ENCODE results near the gene PLA2G4A. TPM values are rescaled to one million over a fixed set of nuclear protein-coding genes. Genes with fewer than 3 reads are reported as not detected.
"Not testable (repeated sequence)": the region's sequence is repeated elsewhere in the genome, so short reads cannot be mapped to it uniquely, and the experiment has no call there.

The PLA2G4A gene
- total RNA-seq, 2 donors from 2014 or later: 4.9 to 5.7 TPM

GRCh38 chr1:186892936-186893335, 64.2 kb downstream of the PLA2G4A start:
- DNase-seq (no peak), ATAC-seq (replicated peaks in 1 of 2) (no peak)
- H3K9me3 Mint-ChIP-seq: peaks cover 2 to 3% of the 10 kb centered on the region in 2 donors
- H3K27ac Mint-ChIP-seq: no peak overlapping the region
- H3K4me1 Mint-ChIP-seq (ENCODE audit: low read depth): no peaks in the 10 kb centered on the region
- H3K36me3 Mint-ChIP-seq (ENCODE audit: insufficient read depth in 2 of 2): no peaks in the 10 kb centered on the region
- no peak overlapping the region for H3K4me3 Mint-ChIP-seq
- peaks cover 5% of the 10 kb centered on the region for H3K27me3 Mint-ChIP-seq (ENCODE audit: low read depth)

- Mint-ChIP-seq H3K4me3 (no peak overlapping the region), H3K36me3 (ENCODE audit: insufficient read depth in 2 of 2) (peaks cover 0 to 4% of the 10 kb centered on the region in 2 donors), H3K9me3 (peaks cover 5 to 7% of the 10 kb centered on the region in 2 donors), H3K27ac (no peak overlapping the region), H3K4me1 (ENCODE audit: low read depth) (peaks cover 7% of the 10 kb centered on the region), H3K27me3 (ENCODE audit: low read depth) (peaks cover 5% of the 10 kb centered on the region)
- DNase-seq (no peak), ATAC-seq (replicated peaks in 1 of 2) (no peak)
These were observed 65.7 kb downstream of the PLA2G4A start for GRCh38 chr1:186894415-186894814.

- peaks cover 5% of the 10 kb centered on the region for H3K27me3 Mint-ChIP-seq (ENCODE audit: low read depth)
- no peak overlapping the region for H3K4me3 Mint-ChIP-seq
- H3K27ac Mint-ChIP-seq: no peak overlapping the region
- DNase-seq (no peak), ATAC-seq (replicated peaks in 1 of 2) (no peak)
- H3K36me3 Mint-ChIP-seq (ENCODE audit: insufficient read depth in 2 of 2): peaks cover 2 to 5% of the 10 kb centered on the region in 2 donors
- peaks cover 5 to 7% of the 10 kb centered on the region in 2 donors for H3K9me3 Mint-ChIP-seq
- peaks cover 24% of the 10 kb centered on the region for H3K4me1 Mint-ChIP-seq (ENCODE audit: low read depth)
These were observed 67.5 kb downstream of the PLA2G4A start for GRCh38 chr1:186896211-186896610.

- Mint-ChIP-seq H3K4me3 (no peak overlapping the region), H3K27ac (no peak overlapping the region), H3K4me1 (ENCODE audit: low read depth) (peaks cover 30% of the 10 kb centered on the region), H3K36me3 (ENCODE audit: insufficient read depth in 2 of 2) (peaks cover 2 to 5% of the 10 kb centered on the region in 2 donors), H3K9me3 (peaks cover 5 to 6% of the 10 kb centered on the region in 2 donors), H3K27me3 (ENCODE audit: low read depth) (no peaks in the 10 kb centered on the region)
- DNase-seq: no peak
- ATAC-seq (replicated peaks in 1 of 2): no peak
These were observed 68.3 kb downstream of the PLA2G4A start for GRCh38 chr1:186897008-186897407.

- Mint-ChIP-seq H3K27me3 (ENCODE audit: low read depth) (no peaks in the 10 kb centered on the region), H3K9me3 (peaks cover 4 to 6% of the 10 kb centered on the region in 2 donors), H3K4me3 (peak overlapping the region; percentile 0 to 5), H3K36me3 (ENCODE audit: insufficient read depth in 2 of 2) (peaks cover 5 to 11% of the 10 kb centered on the region in 2 donors), H3K27ac (peak overlapping the region; percentile 85), H3K4me1 (ENCODE audit: low read depth) (peaks cover 40% of the 10 kb centered on the region)
- DNase-seq (peak; percentile 25 to 47), ATAC-seq (replicated peaks in 1 of 2) (peak; percentile 84 to 86)
These were observed 70.8 kb downstream of the PLA2G4A start for GRCh38 chr1:186899577-186899976.

GRCh38 chr1:186899977-186900376, 71.2 kb downstream of the PLA2G4A start:
- no peak for DNase-seq
- Mint-ChIP-seq H3K9me3 (peaks cover 4 to 6% of the 10 kb centered on the region in 2 donors), H3K36me3 (ENCODE audit: insufficient read depth in 2 of 2) (peaks cover 5 to 11% of the 10 kb centered on the region in 2 donors), H3K27me3 (ENCODE audit: low read depth) (no peaks in the 10 kb centered on the region), H3K4me3 (peak overlapping the region in 1 of 2 donors; percentile 5), H3K27ac (peak overlapping the region; percentile 85), H3K4me1 (ENCODE audit: low read depth) (peaks cover 40% of the 10 kb centered on the region)
- peak; percentile 28 to 37 for ATAC-seq (replicated peaks in 1 of 2)

- peaks cover 4 to 6% of the 10 kb centered on the region in 2 donors for H3K9me3 Mint-ChIP-seq
- H3K27ac Mint-ChIP-seq: peak overlapping the region; percentile 85
- no peaks in the 10 kb centered on the region for H3K27me3 Mint-ChIP-seq (ENCODE audit: low read depth)
- H3K36me3 Mint-ChIP-seq (ENCODE audit: insufficient read depth in 2 of 2): peaks cover 5 to 11% of the 10 kb centered on the region in 2 donors
- H3K4me1 Mint-ChIP-seq (ENCODE audit: low read depth): peaks cover 40% of the 10 kb centered on the region
- H3K4me3 Mint-ChIP-seq: peak overlapping the region; percentile 1 to 33
- ATAC-seq (replicated peaks in 1 of 2) (peak; percentile 40 to 47), DNase-seq (no peak)
These were observed 71.9 kb downstream of the PLA2G4A start for GRCh38 chr1:186900539-186901237.

- H3K4me3 Mint-ChIP-seq: peak overlapping the region in 1 of 2 donors; percentile 33
- H3K9me3 Mint-ChIP-seq: peaks cover 4 to 6% of the 10 kb centered on the region in 2 donors
- H3K36me3 Mint-ChIP-seq (ENCODE audit: insufficient read depth in 2 of 2): peaks cover 5 to 11% of the 10 kb centered on the region in 2 donors
- ATAC-seq (replicated peaks in 1 of 2): no peak
- H3K27me3 Mint-ChIP-seq (ENCODE audit: low read depth): no peaks in the 10 kb centered on the region
- no peak for DNase-seq
- peaks cover 40% of the 10 kb centered on the region for H3K4me1 Mint-ChIP-seq (ENCODE audit: low read depth)
- peak overlapping the region; percentile 85 for H3K27ac Mint-ChIP-seq
These were observed 72.9 kb downstream of the PLA2G4A start for GRCh38 chr1:186901631-186902030.

GRCh38 chr1:186903374-186904136, 74.8 kb downstream of the PLA2G4A start:
- Mint-ChIP-seq H3K4me3 (no peak overlapping the region), H3K27ac (no peak overlapping the region), H3K4me1 (ENCODE audit: low read depth) (peaks cover 40% of the 10 kb centered on the region), H3K9me3 (peaks cover 4 to 6% of the 10 kb centered on the region in 2 donors), H3K36me3 (ENCODE audit: insufficient read depth in 2 of 2) (peaks cover 5 to 11% of the 10 kb centered on the region in 2 donors), H3K27me3 (ENCODE audit: low read depth) (no peaks in the 10 kb centered on the region)
- DNase-seq: no peak
- ATAC-seq (replicated peaks in 1 of 2): no peak

GRCh38 chr1:186904361-186904760, 75.6 kb downstream of the PLA2G4A start:
- Mint-ChIP-seq H3K36me3 (ENCODE audit: insufficient read depth in 2 of 2) (peaks cover 5 to 7% of the 10 kb centered on the region in 2 donors), H3K4me1 (ENCODE audit: low read depth) (peaks cover 34% of the 10 kb centered on the region), H3K4me3 (no peak overlapping the region), H3K27ac (no peak overlapping the region), H3K9me3 (peaks cover 0 to 3% of the 10 kb centered on the region in 2 donors), H3K27me3 (ENCODE audit: low read depth) (no peaks in the 10 kb centered on the region)
- no peak for ATAC-seq (replicated peaks in 1 of 2)
- DNase-seq: no peak

GRCh38 chr1:186905561-186905960, 76.8 kb downstream of the PLA2G4A start:
- Mint-ChIP-seq H3K36me3 (ENCODE audit: insufficient read depth in 2 of 2) (peaks cover 5% of the 10 kb centered on the region in 2 donors), H3K4me3 (no peak overlapping the region), H3K27ac (no peak overlapping the region), H3K4me1 (ENCODE audit: low read depth) (peaks cover 22% of the 10 kb centered on the region), H3K27me3 (ENCODE audit: low read depth) (no peaks in the 10 kb centered on the region), H3K9me3 (peaks cover 0 to 3% of the 10 kb centered on the region in 2 donors)
- ATAC-seq (replicated peaks in 1 of 2) (no peak), DNase-seq (no peak)

- Mint-ChIP-seq H3K9me3 (no peaks in the 10 kb centered on the region), H3K36me3 (ENCODE audit: insufficient read depth in 2 of 2) (no peaks in the 10 kb centered on the region), H3K27me3 (ENCODE audit: low read depth) (no peaks in the 10 kb centered on the region), H3K4me3 (no peak overlapping the region), H3K27ac (no peak overlapping the region), H3K4me1 (ENCODE audit: low read depth) (no peaks in the 10 kb centered on the region)
- DNase-seq (no peak), ATAC-seq (replicated peaks in 1 of 2) (no peak)
These were observed 86.8 kb downstream of the PLA2G4A start for GRCh38 chr1:186915555-186915954.

- DNase-seq; H3K9me3 Mint-ChIP-seq; H3K27ac Mint-ChIP-seq; H3K36me3 Mint-ChIP-seq (ENCODE audit: insufficient read depth in 2 of 2); H3K27me3 Mint-ChIP-seq (ENCODE audit: low read depth); ATAC-seq (replicated peaks in 1 of 2); H3K4me1 Mint-ChIP-seq (ENCODE audit: low read depth); H3K4me3 Mint-ChIP-seq: not testable (repeated sequence)
These were observed 88.5 kb downstream of the PLA2G4A start for GRCh38 chr1:186917106-186917786.

All from activated T-cell treated with anti-CD3 and anti-CD28 coated beads, Interleukin-2, amount 50 U/mL, for 72 hours (primary cell).